ENCODE results near the gene SCNN1B.
"Not testable (repeated sequence)": the region's sequence is repeated elsewhere in the genome, so short reads cannot be mapped to it uniquely, and the experiment has no call there.

The SCNN1B gene

GRCh38 chr16:23356941-23357340 lies 54.8 kb downstream of the SCNN1B start:
- no peak for DNase-seq

- no peak for DNase-seq
Measured at GRCh38 chr16:23357761-23358290, 55.7 kb downstream of the SCNN1B start.

GRCh38 chr16:23359092-23359760 lies 57.1 kb downstream of the SCNN1B start:
- no peak for DNase-seq

GRCh38 chr16:23362460-23363317 lies 60.6 kb downstream of the SCNN1B start:
- DNase-seq = no peak

GRCh38 chr16:23365602-23366240 lies 63.6 kb downstream of the SCNN1B start:
- no peak for DNase-seq

GRCh38 chr16:23366341-23366740 lies 64.2 kb downstream of the SCNN1B start:
- DNase-seq = not testable (repeated sequence)

- DNase-seq = no peak
Measured at GRCh38 chr16:23367564-23367963, 65.5 kb downstream of the SCNN1B start.

GRCh38 chr16:23367988-23368387 lies 65.9 kb downstream of the SCNN1B start:
- no peak for DNase-seq

- DNase-seq = no peak
Measured at GRCh38 chr16:23368469-23368868, 66.4 kb downstream of the SCNN1B start.

GRCh38 chr16:23369416-23369815 lies 67.3 kb downstream of the SCNN1B start:
- no peak for DNase-seq

- no peak for DNase-seq
Measured at GRCh38 chr16:23371368-23371767, 69.3 kb downstream of the SCNN1B start.

GRCh38 chr16:23373436-23374219 lies 71.5 kb downstream of the SCNN1B start:
- no peak for DNase-seq

GRCh38 chr16:23374721-23375510 lies 72.8 kb downstream of the SCNN1B start:
- DNase-seq = no peak

- no peak for DNase-seq
Measured at GRCh38 chr16:23375643-23376042, 73.5 kb downstream of the SCNN1B start.

GRCh38 chr16:23377071-23377931 lies 75.2 kb downstream of the SCNN1B start:
- no peak for DNase-seq

- DNase-seq = no peak
Measured at GRCh38 chr16:23378256-23378655, 76.2 kb downstream of the SCNN1B start.

- DNase-seq = no peak
Measured at GRCh38 chr16:23378921-23379320, 76.8 kb downstream of the SCNN1B start.

- DNase-seq = no peak
Measured at GRCh38 chr16:23379707-23380106, 77.6 kb downstream of the SCNN1B start.

GRCh38 chr16:23380501-23380951 lies 78.4 kb downstream of the SCNN1B start:
- DNase-seq = no peak

GRCh38 chr16:23381702-23382101 lies 79.6 kb downstream of the SCNN1B start:
- not testable (repeated sequence) for DNase-seq

- DNase-seq = no peak
Measured at GRCh38 chr16:23382279-23382678, 80.2 kb downstream of the SCNN1B start.

All from CD4-positive, alpha-beta T cell treated with Interleukin-15 for 1 hour (primary cell).